Activated CD4-positive, alpha-beta T cell treated with anti-CD3 and anti-CD28 coated beads, Interleukin-2, Interleukin-6, amounts not matched to agents 100 ng/mL and 50 ng/mL, durations not matched to agents 16 hours and 8 hours (primary cell): Measurements from ENCODE around the gene PALM2AKAP2.

Experiments used
- DNase-seq: peaks from one replicate; pipeline ENCODE4 v3.0.0-alpha.2; 2020

Gene PALM2AKAP2

GRCh38 chr9:109779711-109780452 lies at the start of gene PALM2AKAP2:
TSS of gene PALM2AKAP2 (plus strand) at chr9:109780198. CDS start at chr9:109780489, 291 bp downstream.
- peak; percentile 38 for DNase-seq

GRCh38 chr9:109730228-109730627 lies 49.8 kb upstream of the PALM2AKAP2 start:
- no peak for DNase-seq

GRCh38 chr9:109733690-109734089 lies 46.3 kb upstream of the PALM2AKAP2 start:
- DNase-seq, result peak; percentile 41

GRCh38 chr9:109734814-109735213 lies 45.2 kb upstream of the PALM2AKAP2 start:
- no peak for DNase-seq

- no peak for DNase-seq
These were observed 44.2 kb upstream of the PALM2AKAP2 start for GRCh38 chr9:109735801-109736200.

- no peak for DNase-seq
These were observed 42.7 kb upstream of the PALM2AKAP2 start for GRCh38 chr9:109737295-109737694.

- DNase-seq, result no peak
These were observed 40.2 kb upstream of the PALM2AKAP2 start for GRCh38 chr9:109739760-109740159.

- no peak for DNase-seq
These were observed 37.1 kb upstream of the PALM2AKAP2 start for GRCh38 chr9:109742776-109743348.

- no peak for DNase-seq
These were observed 36.3 kb upstream of the PALM2AKAP2 start for GRCh38 chr9:109743696-109744095.

GRCh38 chr9:109745335-109746283 lies 34.4 kb upstream of the PALM2AKAP2 start:
- no peak for DNase-seq

GRCh38 chr9:109751253-109751652 lies 28.7 kb upstream of the PALM2AKAP2 start:
- DNase-seq, result no peak

- no peak for DNase-seq
These were observed 26.7 kb upstream of the PALM2AKAP2 start for GRCh38 chr9:109753308-109753707.

- no peak for DNase-seq
These were observed 25.0 kb upstream of the PALM2AKAP2 start for GRCh38 chr9:109755040-109755439.

GRCh38 chr9:109759589-109759988 lies 20.4 kb upstream of the PALM2AKAP2 start:
- no peak for DNase-seq

- DNase-seq, result no peak
These were observed 14.7 kb upstream of the PALM2AKAP2 start for GRCh38 chr9:109765278-109765677.

GRCh38 chr9:109765830-109766229 lies 14.2 kb upstream of the PALM2AKAP2 start:
- no peak for DNase-seq

- DNase-seq, result no peak
These were observed 13.6 kb upstream of the PALM2AKAP2 start for GRCh38 chr9:109766351-109766750.

GRCh38 chr9:109767404-109767803 lies 12.6 kb upstream of the PALM2AKAP2 start:
- DNase-seq, result no peak

GRCh38 chr9:109767814-109768213 lies 12.2 kb upstream of the PALM2AKAP2 start:
- no peak for DNase-seq

GRCh38 chr9:109769250-109769649 lies 10.7 kb upstream of the PALM2AKAP2 start:
- DNase-seq, result no peak

GRCh38 chr9:109770101-109770500 lies 9.9 kb upstream of the PALM2AKAP2 start:
- no peak for DNase-seq

- no peak for DNase-seq
These were observed 8.9 kb upstream of the PALM2AKAP2 start for GRCh38 chr9:109771087-109771486.

- DNase-seq, result no peak
These were observed 8.0 kb upstream of the PALM2AKAP2 start for GRCh38 chr9:109771796-109772531.
